ENCODE measurements around the gene GFER. TPM values are rescaled to one million over a fixed set of nuclear protein-coding genes. Genes with fewer than 3 reads are reported as not detected.
A peak's percentile ranks its signal among the peaks of the same experiment; 100 is the strongest.

GFER gene
- total and polyA plus RNA-seq, 9 of the 15 experiments (the other 6 are each of a cell fraction or from before 2014, with no cell fraction given): 4.3 to 53.7 (median 19.8) TPM

- no peak for TF ChIP-seq GTF2A2 (tag; IDR thresholded peaks at IDR 0.05)
- TF ChIP-seq PTRF (tag; IDR thresholded peaks at IDR 0.05): no peak
- no peak for TF ChIP-seq FOXJ2 (tag; IDR thresholded peaks at IDR 0.05)
- TF ChIP-seq ZNF431 (CRISPR knock-in tag; IDR thresholded peaks at IDR 0.05): no peak
- no peak for TF ChIP-seq IRF9 (tag; IDR thresholded peaks at IDR 0.05)
- no peak for TF ChIP-seq ELK3 (CRISPR knock-in tag; IDR thresholded peaks at IDR 0.05)
- TF ChIP-seq HLTF (IDR thresholded peaks at IDR 0.05): no peak
- TF ChIP-seq NR2C2 (CRISPR knock-in tag; IDR thresholded peaks at IDR 0.05): no peak
- no peak for TF ChIP-seq NR2C2 (tag; IDR thresholded peaks at IDR 0.05)
- no peak for TF ChIP-seq TAF7 (tag; IDR thresholded peaks at IDR 0.05)
- TF ChIP-seq ZNF655 (CRISPR knock-in tag; IDR thresholded peaks at IDR 0.05): no peak
- TF ChIP-seq LEF1 (IDR thresholded peaks at IDR 0.05): peak; percentile 34; the same call in 1 of the 2 replicates
- no peak for TF ChIP-seq CBX2 (IDR thresholded peaks at IDR 0.05; ENCODE audit: insufficient read depth, low read length, poor library complexity, severe bottlenecking)
- TF ChIP-seq DNMT1 (IDR thresholded peaks at IDR 0.05): 0 out of 2 replicates have a peak, but pooled peaks have one; percentile 14
- no peak for TF ChIP-seq HMG20B (CRISPR knock-in tag; IDR thresholded peaks at IDR 0.05)
- TF ChIP-seq CHAMP1 (IDR thresholded peaks at IDR 0.05): no peak
- no peak for TF ChIP-seq DPF2 (IDR thresholded peaks at IDR 0.05)
- no peak for TF ChIP-seq ZC3H11A (IDR thresholded peaks at IDR 0.05; ENCODE audit: low read depth, low read length)
- TF ChIP-seq BRD4 (IDR thresholded peaks at IDR 0.05): no peak
- TF ChIP-seq THRA (IDR thresholded peaks at IDR 0.05): no peak
- TF ChIP-seq U2AF2 (optimal IDR thresholded peaks at IDR 0.05; ENCODE audit: low read depth, low read length): no peak
Observed at GRCh38 chr16:1960665-1961630, 23.0 kb upstream of the GFER start (continued).
